ENCODE data around the gene ADAT3.

The ADAT3 gene

DNA sequence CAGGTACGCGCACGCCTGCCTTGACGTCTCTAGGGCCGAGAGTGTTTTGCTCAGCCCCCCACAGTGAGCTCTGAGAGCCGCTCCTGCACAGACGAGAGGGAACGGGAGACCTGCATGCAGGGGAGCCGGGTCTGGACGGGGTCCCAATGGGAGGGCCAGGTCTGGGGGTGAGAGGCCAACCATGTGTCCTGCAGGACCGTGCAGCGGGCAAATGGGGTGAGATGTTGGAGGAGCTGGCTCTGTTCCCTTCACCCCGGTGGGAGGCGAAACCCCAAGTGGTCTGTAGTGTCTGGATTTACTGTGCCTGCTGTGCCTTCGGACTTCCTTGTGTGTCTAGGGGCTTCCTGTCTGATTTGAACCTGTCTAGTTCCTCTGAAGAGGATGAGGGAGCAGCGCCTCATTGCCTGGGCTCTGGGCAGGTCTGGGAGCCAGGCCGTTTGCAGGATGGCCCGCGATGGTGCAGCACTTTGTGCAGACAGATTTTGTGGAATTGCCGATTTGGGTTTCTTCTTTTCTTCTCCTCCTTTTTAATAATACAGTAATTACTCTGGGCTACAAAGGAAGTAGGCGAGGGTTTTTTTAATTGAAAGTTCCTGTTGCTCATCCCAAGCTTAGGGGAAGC, 37.8 kb downstream of the ADAT3 start:
- no peak for DNase-seq

- no peak for DNase-seq
Observed at GRCh38 chr19:1943661-1944087, 38.5 kb downstream of the ADAT3 start.

GRCh38 chr19:1944088-1944915, 39.1 kb downstream of the ADAT3 start:
- no peak for DNase-seq

- no peak for DNase-seq
Observed at GRCh38 chr19:1944916-1945561, 39.8 kb downstream of the ADAT3 start.

GRCh38 chr19:1945899-1946298, 40.7 kb downstream of the ADAT3 start:
- DNase-seq = no peak

GRCh38 chr19:1947651-1948209, 42.5 kb downstream of the ADAT3 start:
- DNase-seq = no peak

GRCh38 chr19:1949304-1950101, 44.3 kb downstream of the ADAT3 start:
- DNase-seq = no peak

GRCh38 chr19:1950640-1951039, 45.4 kb downstream of the ADAT3 start:
- DNase-seq = no peak

DNA sequence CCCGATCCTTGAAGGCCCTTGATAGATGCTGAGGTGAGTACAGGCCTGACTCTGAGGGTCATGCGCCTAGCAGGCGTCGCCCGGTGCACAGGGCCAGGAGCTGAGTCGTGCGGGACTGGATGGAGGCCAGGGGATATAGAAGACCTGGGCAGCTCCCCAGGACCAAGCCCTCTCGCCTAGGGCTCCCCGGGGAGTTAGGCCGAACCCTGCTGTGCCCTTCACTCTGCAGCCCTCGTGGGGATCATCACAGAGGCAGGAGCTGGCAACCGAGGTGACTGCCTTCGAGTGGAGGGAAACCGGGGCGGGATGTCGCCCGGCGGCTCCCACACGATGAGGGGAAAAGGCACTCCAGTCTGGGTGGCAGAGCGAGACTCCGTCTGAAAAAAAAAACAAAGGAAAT, 47.4 kb downstream of the ADAT3 start:
- DNase-seq = no peak

- no peak for DNase-seq
Observed at GRCh38 chr19:1953037-1953436, 47.8 kb downstream of the ADAT3 start.

- DNase-seq = no peak
Observed at GRCh38 chr19:1953441-1954094, 48.4 kb downstream of the ADAT3 start.

GRCh38 chr19:1954532-1954933, 49.3 kb downstream of the ADAT3 start:
- no peak for DNase-seq

GRCh38 chr19:1955171-1956121, 50.2 kb downstream of the ADAT3 start:
- no peak for DNase-seq

GRCh38 chr19:1956122-1956494, 50.9 kb downstream of the ADAT3 start:
- DNase-seq = no peak

- DNase-seq = no peak
Observed at GRCh38 chr19:1956868-1957492, 51.8 kb downstream of the ADAT3 start.

DNA sequence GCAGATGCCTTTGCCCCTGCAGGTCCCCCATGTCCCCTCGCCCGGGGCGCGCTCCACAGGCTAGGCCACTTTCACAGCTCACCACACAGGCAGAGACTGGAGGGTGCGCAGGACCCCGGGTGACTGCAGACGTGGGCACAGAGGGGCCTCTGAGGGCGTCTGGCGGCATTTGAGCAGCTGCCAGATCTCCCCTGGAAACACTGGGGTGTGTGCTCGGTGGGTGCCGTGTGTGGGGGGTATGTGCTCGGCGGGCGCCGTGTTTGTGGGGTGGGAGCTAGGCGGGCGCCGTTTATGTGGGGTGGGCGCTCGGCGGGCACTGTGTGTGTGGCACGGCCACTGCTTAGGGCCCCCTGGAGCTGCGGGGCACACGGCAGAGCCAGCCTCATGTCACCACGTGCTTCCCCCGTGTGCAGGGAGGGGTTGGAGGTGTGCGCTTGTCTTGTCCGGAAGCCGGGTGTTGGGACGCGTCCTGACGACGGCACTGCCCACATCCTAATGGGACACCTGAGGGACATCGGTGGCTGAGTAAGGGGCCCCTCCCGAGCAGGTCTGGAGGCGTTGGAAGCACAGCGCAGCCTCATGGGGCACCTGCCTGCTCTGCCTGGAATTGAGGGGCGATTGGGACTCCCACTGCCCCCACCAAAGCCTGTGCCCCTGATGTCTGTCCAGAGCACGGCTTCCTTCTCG, 52.5 kb downstream of the ADAT3 start:
- no peak for DNase-seq

DNA sequence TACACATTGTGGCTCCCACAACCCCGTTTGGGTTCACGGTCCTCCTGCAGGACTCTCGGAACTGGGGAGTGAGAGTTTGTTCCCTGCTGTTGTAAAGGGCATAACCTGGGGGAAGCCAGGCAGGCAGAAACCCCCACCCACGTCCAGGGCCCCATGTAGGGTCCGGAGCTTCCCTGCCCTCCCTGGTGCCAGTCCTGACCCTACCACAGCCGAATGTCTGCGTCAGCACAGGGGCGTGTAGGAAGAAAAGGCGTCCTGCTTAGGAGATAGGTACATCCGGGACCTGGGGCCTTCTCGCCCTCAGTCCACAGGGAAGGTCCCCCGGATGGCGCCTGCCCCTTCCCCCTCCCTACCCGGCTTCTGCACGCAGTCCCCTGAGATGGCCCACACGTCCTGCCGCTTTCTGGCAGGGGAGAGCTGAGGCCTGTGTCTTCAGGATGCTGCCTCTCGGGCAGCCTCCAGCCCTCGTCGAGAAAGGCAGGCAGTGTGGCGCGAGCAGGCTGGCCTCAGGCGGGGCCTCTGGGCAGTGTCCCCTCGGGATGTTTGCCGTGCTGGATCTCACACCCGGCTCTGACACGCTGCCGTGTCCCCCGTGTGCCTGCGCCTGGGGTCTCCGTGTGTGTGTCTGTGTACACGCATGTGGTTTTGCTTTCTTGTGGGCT, 54.9 kb downstream of the ADAT3 start:
- no peak for DNase-seq

DNA sequence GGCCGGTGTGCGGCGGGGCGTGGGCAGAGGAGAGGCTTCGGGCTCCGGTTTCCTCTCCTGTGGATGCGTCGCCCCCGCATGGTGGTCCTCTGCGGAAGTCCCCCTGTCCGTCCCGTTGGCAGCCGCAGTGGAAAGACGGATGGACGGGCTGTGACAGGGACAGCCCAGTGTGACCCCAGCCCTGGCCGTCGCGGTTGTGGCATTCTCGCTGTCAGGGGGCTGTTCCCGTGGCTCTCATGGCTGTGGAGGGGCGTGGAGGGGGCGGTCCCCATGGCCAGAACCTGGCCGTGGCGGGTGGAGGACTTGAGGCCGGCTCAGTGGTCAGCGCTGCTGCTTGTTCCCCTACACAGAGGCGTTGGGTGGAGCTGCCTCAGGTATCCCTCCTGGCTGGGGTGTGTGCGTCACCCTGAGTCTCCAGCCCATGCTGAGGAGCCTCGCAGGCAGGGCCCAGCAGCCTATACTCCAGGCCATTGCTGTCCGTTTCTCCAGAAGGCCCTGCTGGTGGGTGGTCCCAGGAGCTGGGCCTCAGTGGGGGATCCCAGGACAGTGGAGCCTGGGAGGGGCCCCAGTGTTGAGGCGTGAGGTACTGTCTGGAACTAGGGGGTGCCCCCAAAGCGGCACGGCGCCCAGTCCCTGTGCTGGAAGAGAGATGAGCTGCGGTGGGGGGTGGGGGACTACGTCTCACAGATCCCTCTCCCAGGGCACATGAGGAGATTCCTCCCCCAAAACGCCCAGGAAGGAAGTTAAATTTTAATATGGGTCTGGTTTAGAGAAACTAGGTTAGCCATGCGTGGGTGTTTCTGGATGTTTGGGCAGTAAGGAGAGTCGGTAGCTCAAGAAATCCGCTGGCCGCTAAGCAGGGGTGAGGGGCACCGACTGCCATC, 56.0 kb downstream of the ADAT3 start:
- no peak for DNase-seq

All from NCI-H2029 (cell line).